Activated B cell treated with CpG ODN at 0.5 μM for 24 hours (primary cell): ENCODE measurements around the gene NCOR2. TPM values are rescaled to one million over a fixed set of nuclear protein-coding genes. Genes with fewer than 3 reads are reported as not detected.
A peak's percentile ranks its signal among the peaks of the same experiment; 100 is the strongest.

Experiments
- ATAC-seq: fragments of 200-7000 bp; cut with Tn5 transposase; one replicate; pipeline ENCODE4 v1.10.0; 2021; ENCODE audit warnings: low read depth, mild to moderate bottlenecking, moderate library complexity
- CTCF ChIA-PET: fragments of 350-600 bp; sonication (Branson Sonifier 250); formaldehyde crosslinking; loops from one replicate; lab custom pipeline; 2021; ENCODE audit warnings: antibody characterized with exemption; lab: Charles Lee
- POLR2A ChIA-PET: fragments of 350-600 bp; sonication (Branson Sonifier 250); formaldehyde crosslinking; loops from one replicate; lab custom pipeline; 2021; ENCODE audit warnings: antibody characterized with exemption; lab: Charles Lee
- DNase-seq: peaks from one replicate; pipeline ENCODE4 v3.0.0; 2022
- H3K27ac Mint-ChIP-seq: one replicate; pipeline ENCODE4 v1.8.0; 2020; ENCODE audit warnings: mixed read lengths
- H3K27me3 Mint-ChIP-seq: one replicate; pipeline ENCODE4 v1.8.0; 2021; ENCODE audit warnings: mixed read lengths
- H3K36me3 Mint-ChIP-seq: one replicate; pipeline ENCODE4 v1.8.0; 2021; ENCODE audit warnings: low read depth, mixed read lengths
- H3K4me1 Mint-ChIP-seq: one replicate; pipeline ENCODE4 v1.8.0; 2021; ENCODE audit warnings: mixed read lengths
- H3K4me3 Mint-ChIP-seq: one replicate; pipeline ENCODE4 v1.8.0; 2020; ENCODE audit warnings: mild to moderate bottlenecking, mixed read lengths
- H3K9me3 Mint-ChIP-seq: one replicate; pipeline ENCODE4 v1.8.0; 2020; ENCODE audit warnings: mixed read lengths
- intact Hi-C: fragments of 100-400 bp; cut with micrococcal nuclease; formaldehyde crosslinking; loops from one replicate; pipeline ENCODE4 v1.15.1; 2024
- total RNA-seq: library from RNA; stranded (reverse); gene quantifications from 2 replicates; pipeline ENCODE4 v1.2.3, GENCODE V29; 2022
- TF ChIP-seq, protein P1 (sequence below): fragments of 200-600 bp; IDR thresholded peaks from one replicate; pipeline ENCODE4 v1.8.0; 2022; ENCODE audit warnings: antibody characterized with exemption, mild to moderate bottlenecking

NCOR2 gene
- total RNA-seq, 1 donor from 2014 or later: 154 TPM

DNA sequence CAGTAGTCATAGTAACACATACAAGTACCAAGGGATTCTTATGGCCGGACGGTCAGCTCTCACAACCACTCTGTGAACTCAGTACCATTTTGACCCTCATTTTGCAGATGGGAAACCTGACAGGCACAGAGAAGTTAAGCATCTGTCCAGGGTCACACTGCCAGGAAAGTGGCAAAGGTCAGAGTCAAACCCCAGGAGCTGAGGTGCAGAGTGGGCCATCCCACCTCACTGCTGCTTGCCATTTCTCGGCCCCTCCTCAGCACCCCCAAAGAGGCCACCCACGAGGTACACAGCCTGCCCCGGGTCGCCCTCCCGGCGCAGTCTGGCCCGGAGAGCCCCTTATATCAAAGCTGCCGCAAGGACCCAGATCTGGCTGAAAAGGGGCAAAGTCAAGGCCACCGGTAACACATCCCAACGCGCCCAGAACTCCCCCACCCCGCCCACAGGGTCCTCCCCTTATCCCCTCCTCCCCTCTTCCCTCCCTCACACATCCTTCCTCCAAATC lies 1.7 kb downstream of the NCOR2 start:
- POLR2A ChIA-PET: interaction anchor here (1.6 kb wide), 1 partner anchor 112 kb away, joined by 4 read pairs; no protein-coding TSS in a partner anchor
- H3K27ac Mint-ChIP-seq: no peak overlapping the region
- no peak for DNase-seq
- no peaks in the 10 kb centered on the region for H3K9me3 Mint-ChIP-seq
- no peak for ATAC-seq
- peaks cover 60% of the 10 kb centered on the region for H3K4me1 Mint-ChIP-seq
- H3K4me3 Mint-ChIP-seq: peak overlapping the region; percentile 93
- H3K27me3 Mint-ChIP-seq: no peaks in the 10 kb centered on the region
- TF ChIP-seq, protein P1, sequence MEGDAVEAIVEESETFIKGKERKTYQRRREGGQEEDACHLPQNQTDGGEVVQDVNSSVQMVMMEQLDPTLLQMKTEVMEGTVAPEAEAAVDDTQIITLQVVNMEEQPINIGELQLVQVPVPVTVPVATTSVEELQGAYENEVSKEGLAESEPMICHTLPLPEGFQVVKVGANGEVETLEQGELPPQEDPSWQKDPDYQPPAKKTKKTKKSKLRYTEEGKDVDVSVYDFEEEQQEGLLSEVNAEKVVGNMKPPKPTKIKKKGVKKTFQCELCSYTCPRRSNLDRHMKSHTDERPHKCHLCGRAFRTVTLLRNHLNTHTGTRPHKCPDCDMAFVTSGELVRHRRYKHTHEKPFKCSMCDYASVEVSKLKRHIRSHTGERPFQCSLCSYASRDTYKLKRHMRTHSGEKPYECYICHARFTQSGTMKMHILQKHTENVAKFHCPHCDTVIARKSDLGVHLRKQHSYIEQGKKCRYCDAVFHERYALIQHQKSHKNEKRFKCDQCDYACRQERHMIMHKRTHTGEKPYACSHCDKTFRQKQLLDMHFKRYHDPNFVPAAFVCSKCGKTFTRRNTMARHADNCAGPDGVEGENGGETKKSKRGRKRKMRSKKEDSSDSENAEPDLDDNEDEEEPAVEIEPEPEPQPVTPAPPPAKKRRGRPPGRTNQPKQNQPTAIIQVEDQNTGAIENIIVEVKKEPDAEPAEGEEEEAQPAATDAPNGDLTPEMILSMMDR: no peak
- CTCF ChIA-PET: interaction anchor here (0.9 kb wide), 1 partner anchor 99 kb away, joined by 3 read pairs; no protein-coding TSS in a partner anchor
- peaks cover 3% of the 10 kb centered on the region for H3K36me3 Mint-ChIP-seq
- intact Hi-C loops: loop anchor here (1.0 to 10.0 kb wide), 6 partner anchors 14 to 1181 kb away; partner anchors contain the start of genes CCDC92, KMT5A, SCARB1 and ZNF664

DNA sequence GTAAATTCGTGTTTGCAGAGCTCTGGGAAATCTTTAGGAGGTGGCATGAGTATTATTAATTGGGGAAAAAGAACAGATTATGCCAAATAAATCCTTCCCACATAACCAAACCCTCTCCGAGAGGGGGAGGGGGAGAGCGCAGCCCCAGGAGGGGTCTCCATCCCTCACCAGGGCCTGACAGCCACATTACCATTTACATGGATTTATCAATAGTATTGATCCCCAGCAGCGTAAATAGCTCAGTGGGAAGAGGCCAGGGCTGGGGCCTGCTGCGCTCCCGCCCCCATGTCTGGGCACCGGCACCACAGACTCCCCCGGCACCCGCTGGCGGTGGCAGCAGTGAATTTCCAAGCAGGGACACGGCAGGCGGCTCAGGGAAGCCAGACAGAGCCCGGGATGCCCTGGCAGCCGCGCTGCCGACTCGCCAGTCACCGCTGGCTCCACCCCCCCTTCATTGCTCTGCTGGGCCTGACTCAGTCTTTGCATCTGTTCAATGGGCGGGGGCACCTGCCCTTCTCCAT lies 2.4 kb downstream of the NCOR2 start:
- POLR2A ChIA-PET: interaction anchor here (2.7 kb wide), 1 partner anchor 14 kb away, joined by 8 read pairs; no protein-coding TSS in a partner anchor
- CTCF ChIA-PET: no interaction called here
- intact Hi-C loops: loop anchor here (5.0 to 10.0 kb wide), 5 partner anchors 42 to 1180 kb away; partner anchors contain the start of genes CCDC92, KMT5A, SCARB1 and ZNF664
- Mint-ChIP-seq H3K27me3 (no peaks in the 10 kb centered on the region), H3K4me1 (peaks cover 62% of the 10 kb centered on the region), H3K4me3 (peak overlapping the region; percentile 93), H3K9me3 (no peaks in the 10 kb centered on the region), H3K27ac (no peak overlapping the region), H3K36me3 (peaks cover 3% of the 10 kb centered on the region)
- DNase-seq (no peak), ATAC-seq (no peak)
- TF ChIP-seq, protein P1: no peak

DNA sequence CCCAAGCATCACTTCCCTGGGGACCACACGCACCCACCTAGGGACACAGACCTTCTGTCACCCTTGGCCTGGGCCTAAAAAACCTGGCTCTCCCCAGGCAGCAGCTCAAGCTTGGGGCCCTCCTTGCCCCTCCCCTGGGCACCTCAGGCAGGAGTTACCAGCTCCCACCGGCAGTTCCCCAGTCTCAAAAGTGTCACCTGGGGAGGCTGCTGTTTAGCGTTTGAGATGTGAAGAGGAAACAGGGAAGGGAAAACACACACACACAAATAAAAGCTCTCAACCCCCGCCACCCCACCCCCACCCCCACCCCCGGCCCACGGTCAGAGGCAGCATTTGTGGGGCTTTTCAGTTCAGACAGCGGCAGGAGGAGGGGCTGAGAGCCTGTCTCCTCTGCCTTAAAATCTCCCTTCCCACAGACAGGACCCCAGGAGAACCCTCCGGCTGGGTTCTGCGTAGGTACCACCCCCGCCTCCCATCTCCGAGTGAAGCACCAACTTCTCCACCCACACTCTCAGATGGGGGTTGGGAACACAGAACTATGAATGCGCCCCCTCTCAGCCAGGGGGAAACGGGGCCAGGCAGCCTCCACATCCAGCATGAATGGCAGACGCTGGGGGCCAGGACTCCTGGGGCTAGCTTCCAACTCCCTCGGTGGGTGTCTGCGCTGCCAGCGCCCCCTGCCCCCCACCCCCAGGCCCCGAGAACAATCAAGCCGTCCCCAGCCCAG lies 3.0 kb downstream of the NCOR2 start:
- no peak for DNase-seq
- POLR2A ChIA-PET: interaction anchor here (2.7 kb wide), 1 partner anchor 13 kb away, joined by 8 read pairs; no protein-coding TSS in a partner anchor
- intact Hi-C loops: loop anchor here (10.0 kb wide), 2 partner anchors 300 to 1180 kb away; partner anchors contain the start of genes KMT5A and SCARB1
- H3K9me3 Mint-ChIP-seq: peaks cover 5% of the 10 kb centered on the region
- H3K27ac Mint-ChIP-seq: no peak overlapping the region
- TF ChIP-seq, protein P1: no peak
- H3K36me3 Mint-ChIP-seq: peaks cover 5% of the 10 kb centered on the region
- ATAC-seq: no peak
- peaks cover 62% of the 10 kb centered on the region for H3K4me1 Mint-ChIP-seq
- no peaks in the 10 kb centered on the region for H3K27me3 Mint-ChIP-seq
- peak overlapping the region; percentile 19 for H3K4me3 Mint-ChIP-seq
- CTCF ChIA-PET: no interaction called here

DNA sequence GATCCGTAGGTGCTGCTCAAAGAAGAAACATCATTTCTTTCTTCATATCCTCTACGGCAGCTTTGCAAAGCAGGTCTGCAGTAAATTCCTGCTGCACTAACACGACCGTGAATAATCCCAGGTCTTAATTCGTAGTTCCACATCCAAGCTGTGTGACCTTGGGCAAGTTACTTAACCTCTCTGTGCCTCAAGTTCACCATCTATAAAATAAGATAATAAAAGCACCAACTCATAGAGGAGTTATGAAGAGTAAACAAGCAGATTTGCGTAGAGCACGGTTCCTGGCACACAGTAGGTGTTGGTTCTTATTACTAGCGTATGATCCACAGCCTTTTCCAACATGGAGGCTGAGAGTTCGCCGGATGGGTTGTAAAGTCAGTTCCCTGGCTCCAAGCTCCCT lies 3.6 kb downstream of the NCOR2 start:
- intact Hi-C loops: loop anchor here (10.0 kb wide), 2 partner anchors 301 to 1179 kb away; partner anchors contain the start of genes KMT5A and SCARB1
- TF ChIP-seq, protein P1: no peak
- Mint-ChIP-seq H3K27me3 (no peaks in the 10 kb centered on the region), H3K27ac (peak overlapping the region; percentile 4), H3K4me3 (no peak overlapping the region), H3K4me1 (peaks cover 60% of the 10 kb centered on the region), H3K9me3 (peaks cover 5% of the 10 kb centered on the region), H3K36me3 (peaks cover 9% of the 10 kb centered on the region)
- CTCF ChIA-PET: no interaction called here
- POLR2A ChIA-PET: interaction anchor here (2.7 kb wide), 1 partner anchor 12 kb away, joined by 8 read pairs; no protein-coding TSS in a partner anchor
- DNase-seq: no peak
- ATAC-seq: no peak
